ENCODE data around the gene RSPO4.

DNA sequence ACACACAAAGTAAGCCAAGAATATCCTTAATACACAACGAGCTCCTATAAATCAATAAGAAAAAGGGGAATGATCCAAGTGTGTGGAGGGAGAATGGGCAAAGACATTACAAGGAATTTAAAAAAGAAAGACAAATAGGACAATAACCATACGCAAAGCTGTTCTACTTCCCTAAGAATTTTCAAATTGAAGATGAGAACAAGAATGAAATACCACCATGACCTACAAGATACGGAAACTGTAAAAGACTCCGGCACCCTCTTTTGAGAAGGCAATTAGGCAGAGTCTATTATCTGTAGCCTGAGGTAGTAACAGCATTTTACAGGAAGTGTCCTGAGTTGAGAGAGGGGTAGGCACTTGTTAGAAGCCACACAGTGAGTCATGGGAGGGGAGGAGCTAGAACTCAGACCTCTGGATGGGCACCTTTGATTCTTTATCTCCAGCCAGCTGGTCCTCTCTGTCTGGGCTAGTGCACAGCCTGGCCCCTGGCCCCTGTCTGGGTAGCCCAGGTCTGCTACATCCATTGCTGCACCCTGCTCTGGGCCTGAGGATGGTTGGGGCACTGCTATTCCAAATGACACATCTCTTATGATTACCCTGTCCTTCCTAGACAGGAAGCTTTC, 15.3 kb downstream of the RSPO4 start:
- TF ChIP-seq, protein P1, sequence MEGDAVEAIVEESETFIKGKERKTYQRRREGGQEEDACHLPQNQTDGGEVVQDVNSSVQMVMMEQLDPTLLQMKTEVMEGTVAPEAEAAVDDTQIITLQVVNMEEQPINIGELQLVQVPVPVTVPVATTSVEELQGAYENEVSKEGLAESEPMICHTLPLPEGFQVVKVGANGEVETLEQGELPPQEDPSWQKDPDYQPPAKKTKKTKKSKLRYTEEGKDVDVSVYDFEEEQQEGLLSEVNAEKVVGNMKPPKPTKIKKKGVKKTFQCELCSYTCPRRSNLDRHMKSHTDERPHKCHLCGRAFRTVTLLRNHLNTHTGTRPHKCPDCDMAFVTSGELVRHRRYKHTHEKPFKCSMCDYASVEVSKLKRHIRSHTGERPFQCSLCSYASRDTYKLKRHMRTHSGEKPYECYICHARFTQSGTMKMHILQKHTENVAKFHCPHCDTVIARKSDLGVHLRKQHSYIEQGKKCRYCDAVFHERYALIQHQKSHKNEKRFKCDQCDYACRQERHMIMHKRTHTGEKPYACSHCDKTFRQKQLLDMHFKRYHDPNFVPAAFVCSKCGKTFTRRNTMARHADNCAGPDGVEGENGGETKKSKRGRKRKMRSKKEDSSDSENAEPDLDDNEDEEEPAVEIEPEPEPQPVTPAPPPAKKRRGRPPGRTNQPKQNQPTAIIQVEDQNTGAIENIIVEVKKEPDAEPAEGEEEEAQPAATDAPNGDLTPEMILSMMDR (optimal IDR thresholded peaks at IDR 0.05 in 1 of 3, IDR thresholded peaks at IDR 0.05 in 1 of 3, conservative IDR thresholded peaks at IDR 0.05 in 1 of 3; ENCODE audit: extremely low read depth in 1 of 3, insufficient read depth in 2 of 3, low read length in 3 of 3), result no peak
- TF ChIP-seq EZH2 (IDR thresholded peaks at IDR 0.05; ENCODE audit: low read length), result no peak

All from keratinocyte (primary cell).